GM12865 (cell line): ENCODE data around the gene EHMT1.

ENCODE experiments used
- DNase-seq: peaks from one replicate; pipeline ENCODE4 v3.0.0; 2010; ENCODE audit warnings: low read depth
- H3K4me3 ChIP-seq: 2 replicates; pipeline ENCODE4 v1.5.1; 2011; ENCODE audit warnings: mild to moderate bottlenecking, low read depth, low read length, control low read depth
- TF ChIP-seq, protein P1 (sequence below): IDR thresholded peaks from 2 replicates; pipeline ENCODE4 v1.5.1; 2011; ENCODE audit warnings: low read length, control low read depth, low read depth, inconsistent platforms; ENCODE audit not compliant: insufficient read depth; ENCODE audit errors: missing control alignments

Gene EHMT1

DNA sequence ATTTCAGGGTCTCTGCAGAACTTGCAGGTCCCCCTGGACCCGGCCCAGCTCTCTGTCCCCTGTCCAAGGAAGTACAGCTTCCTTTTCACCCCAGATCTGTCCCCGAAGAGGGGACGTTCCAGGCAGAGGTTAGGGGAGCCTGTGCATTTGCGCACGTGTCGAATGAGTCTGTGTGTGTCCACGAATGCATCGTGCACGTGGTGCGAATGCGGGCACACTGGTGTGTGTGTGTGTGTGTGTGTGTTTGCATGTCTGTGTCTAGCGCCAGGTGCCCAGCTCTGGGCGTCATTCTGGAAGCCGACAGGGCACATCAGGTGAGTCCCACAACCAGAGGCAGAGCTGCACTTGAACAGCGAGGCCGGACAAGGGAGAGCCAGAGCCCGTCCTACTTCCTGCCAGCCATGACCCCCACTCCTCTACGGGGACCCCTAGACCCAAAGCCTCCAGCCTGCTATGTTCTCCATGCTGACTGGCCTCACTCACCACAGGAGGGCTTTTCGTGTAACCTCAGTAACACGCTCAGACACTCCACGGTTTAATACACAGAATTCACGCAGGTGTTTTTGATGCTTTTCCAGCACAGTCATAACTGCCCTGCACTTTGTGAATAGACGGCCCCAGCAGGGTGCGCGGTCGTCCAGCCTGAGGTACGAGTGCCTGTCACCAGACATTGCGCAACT is 217.5 kb downstream of the EHMT1 start:
- TF ChIP-seq, protein P1, sequence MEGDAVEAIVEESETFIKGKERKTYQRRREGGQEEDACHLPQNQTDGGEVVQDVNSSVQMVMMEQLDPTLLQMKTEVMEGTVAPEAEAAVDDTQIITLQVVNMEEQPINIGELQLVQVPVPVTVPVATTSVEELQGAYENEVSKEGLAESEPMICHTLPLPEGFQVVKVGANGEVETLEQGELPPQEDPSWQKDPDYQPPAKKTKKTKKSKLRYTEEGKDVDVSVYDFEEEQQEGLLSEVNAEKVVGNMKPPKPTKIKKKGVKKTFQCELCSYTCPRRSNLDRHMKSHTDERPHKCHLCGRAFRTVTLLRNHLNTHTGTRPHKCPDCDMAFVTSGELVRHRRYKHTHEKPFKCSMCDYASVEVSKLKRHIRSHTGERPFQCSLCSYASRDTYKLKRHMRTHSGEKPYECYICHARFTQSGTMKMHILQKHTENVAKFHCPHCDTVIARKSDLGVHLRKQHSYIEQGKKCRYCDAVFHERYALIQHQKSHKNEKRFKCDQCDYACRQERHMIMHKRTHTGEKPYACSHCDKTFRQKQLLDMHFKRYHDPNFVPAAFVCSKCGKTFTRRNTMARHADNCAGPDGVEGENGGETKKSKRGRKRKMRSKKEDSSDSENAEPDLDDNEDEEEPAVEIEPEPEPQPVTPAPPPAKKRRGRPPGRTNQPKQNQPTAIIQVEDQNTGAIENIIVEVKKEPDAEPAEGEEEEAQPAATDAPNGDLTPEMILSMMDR = no peak
- no peak for DNase-seq
- no peak overlapping the region for H3K4me3 ChIP-seq

DNA sequence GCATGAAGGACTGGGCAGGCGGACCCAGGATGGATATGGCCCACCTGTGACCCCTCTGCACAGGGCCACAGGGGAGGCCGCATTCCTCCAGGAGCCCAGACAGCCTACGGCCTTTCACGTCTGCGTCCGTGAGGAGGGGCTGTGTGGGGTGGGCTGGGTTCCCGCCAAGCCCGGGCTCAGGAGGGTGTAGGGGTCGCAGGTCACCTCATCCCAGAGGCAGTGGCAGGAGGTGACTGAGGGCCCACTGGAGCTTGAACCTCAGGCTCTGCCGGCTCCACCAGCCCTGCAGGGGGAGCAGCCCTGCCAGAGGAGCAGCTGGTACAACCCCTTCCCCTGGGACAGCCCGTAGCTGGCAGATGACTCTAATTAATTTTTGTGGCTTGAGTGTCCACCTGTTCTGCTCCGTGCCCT is 218.0 kb downstream of the EHMT1 start:
- TF ChIP-seq, protein P1 = no peak
- H3K4me3 ChIP-seq = no peak overlapping the region
- no peak for DNase-seq

DNA sequence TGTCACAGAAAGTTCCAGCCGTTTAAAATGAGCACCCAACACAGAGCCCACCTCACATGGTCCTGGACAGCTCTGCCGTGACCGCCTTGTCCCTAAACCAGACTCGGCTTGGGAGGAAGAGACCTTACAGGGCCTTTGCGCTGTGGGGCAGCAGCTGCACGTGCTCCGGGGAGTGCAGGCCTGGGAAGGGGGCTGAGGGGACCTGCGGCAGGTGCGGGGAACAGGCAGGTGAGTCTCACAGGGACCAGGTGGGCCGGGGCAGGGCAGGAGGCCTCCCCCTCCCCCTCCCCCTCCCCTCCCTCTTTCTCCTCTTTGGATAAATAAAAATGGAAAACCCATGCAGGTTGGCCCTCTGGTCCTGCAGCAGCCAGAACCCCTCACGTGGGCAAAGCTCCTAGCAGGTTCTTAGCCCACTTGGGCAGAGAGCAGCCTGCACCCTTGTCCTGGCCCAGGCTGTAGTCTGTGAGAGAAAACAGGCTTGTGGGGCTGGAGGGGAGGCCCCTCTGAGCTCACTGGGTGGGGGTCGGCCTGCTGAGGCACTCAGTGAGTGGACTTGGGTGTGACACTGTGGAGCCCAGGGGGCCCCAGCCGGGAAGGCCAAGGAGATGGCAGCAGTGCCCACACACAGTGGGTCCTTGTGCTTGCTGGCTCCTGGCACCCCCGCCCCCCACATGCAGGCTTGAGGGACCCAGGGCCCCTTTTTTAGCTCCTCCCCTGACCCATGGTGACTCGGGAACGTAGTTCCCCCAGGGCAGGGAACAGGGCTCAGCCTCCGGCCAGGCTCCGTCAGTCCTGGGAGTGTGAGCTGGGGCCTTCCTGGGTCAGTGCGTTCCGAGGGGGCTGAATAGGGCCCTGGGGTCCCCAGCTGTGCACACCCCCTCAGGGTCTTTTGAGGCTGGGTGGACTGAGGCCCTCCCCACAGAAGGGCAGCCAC is 218.8 kb downstream of the EHMT1 start:
- no peak for DNase-seq
- TF ChIP-seq, protein P1 = no peak

DNA sequence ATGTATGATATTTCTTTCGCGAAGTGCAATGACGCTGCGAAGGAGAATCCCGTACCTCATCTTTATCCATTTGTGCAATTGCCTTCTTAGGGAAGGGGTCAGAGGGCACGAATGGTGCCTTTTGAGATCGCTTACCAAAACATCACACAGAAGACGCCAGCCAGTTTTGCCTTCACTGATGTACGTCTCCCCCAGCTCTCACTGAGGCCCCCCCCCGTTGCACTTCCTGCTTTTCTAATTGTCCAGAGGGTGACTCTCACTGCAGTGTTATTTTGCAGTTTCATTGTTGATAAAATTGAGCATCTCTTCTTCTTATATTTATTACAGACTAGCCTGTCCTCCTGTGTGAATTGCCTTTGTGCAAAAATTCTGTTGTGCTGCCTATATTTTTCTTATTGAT is 219.8 kb downstream of the EHMT1 start:
- no peak for DNase-seq
- TF ChIP-seq, protein P1 = no peak

More for the DNA sequence above, 218.8 kb downstream of the EHMT1 start:
- no peak overlapping the region for H3K4me3 ChIP-seq

GRCh38 chr9:137843355-137843754 is 224.6 kb downstream of the EHMT1 start:
- H3K4me3 ChIP-seq = no peak overlapping the region
- TF ChIP-seq, protein P1 = no peak
- no peak for DNase-seq

More for the DNA sequence above, 219.8 kb downstream of the EHMT1 start:
- no peak overlapping the region for H3K4me3 ChIP-seq

- no peak overlapping the region for H3K4me3 ChIP-seq
- no peak for DNase-seq
- TF ChIP-seq, protein P1 = no peak
Measured at GRCh38 chr9:137851516-137852267, 232.9 kb downstream of the EHMT1 start.
